GM12878 (cell line): ENCODE results near the gene C1orf35. TPM values are rescaled to one million over a fixed set of nuclear protein-coding genes. Genes with fewer than 3 reads are reported as not detected.

Experiments
- BCL11A ChIP-seq: IDR thresholded peaks from 2 replicates; pipeline ENCODE4 v1.6.1; 2011; ENCODE audit warnings: low read depth, low read length
- CBFB ChIP-seq: IDR thresholded peaks from 2 replicates; pipeline ENCODE4 v1.6.1; 2016; ENCODE audit warnings: antibody characterized with exemption, low read depth
- E2F4 ChIP-seq: IDR thresholded peaks from 2 replicates; pipeline ENCODE4 v1.6.1; 2012; ENCODE audit warnings: low read depth, low read length, improper control_type of control experiment
- E2F8 ChIP-seq: fragments of 450-650 bp; IDR thresholded peaks from 2 replicates; pipeline ENCODE4 v1.6.1; 2018; ENCODE audit warnings: mild to moderate bottlenecking, low read depth, moderate library complexity; ENCODE audit not compliant: partially characterized antibody
- IRF3 ChIP-seq: fragments of 450-650 bp; IDR thresholded peaks from 2 replicates; pipeline ENCODE4 v1.6.1; 2014; ENCODE audit warnings: mild to moderate bottlenecking
- KLF5 ChIP-seq: fragments of 450-650 bp; IDR thresholded peaks from 2 replicates; pipeline ENCODE4 v1.6.1; 2014; ENCODE audit warnings: mild to moderate bottlenecking; ENCODE audit not compliant: partially characterized antibody
- NR2F1 ChIP-seq: fragments of 450-650 bp; conservative IDR thresholded peaks from 2 replicates; pipeline ENCODE4 v1.6.1; 2017; ENCODE audit warnings: mild to moderate bottlenecking
- PAX8 ChIP-seq: fragments of 450-650 bp; IDR thresholded peaks from 2 replicates; pipeline ENCODE4 v1.6.1; 2017; ENCODE audit warnings: mild to moderate bottlenecking, moderate library complexity
- PBX3 ChIP-seq: IDR thresholded peaks from 2 replicates; pipeline ENCODE4 v1.6.1; 2011; ENCODE audit warnings: mild to moderate bottlenecking, low read depth, low read length, moderate library complexity; ENCODE audit not compliant: insufficient replicate concordance
- PML ChIP-seq: IDR thresholded peaks from 2 replicates; pipeline ENCODE4 v1.6.1; 2012; ENCODE audit warnings: low read length, inconsistent platforms
- SMAD5 ChIP-seq: IDR thresholded peaks from 2 replicates; pipeline ENCODE4 v1.6.1; 2016; ENCODE audit warnings: antibody characterized with exemption, low read depth
- SMC3 ChIP-seq: IDR thresholded peaks from 2 replicates; pipeline ENCODE4 v1.6.1; 2011; ENCODE audit warnings: low read length, improper control_type of control experiment, borderline replicate concordance
- ZBED1 ChIP-seq: IDR thresholded peaks from 2 replicates; pipeline ENCODE4 v1.6.1; 2016; ENCODE audit warnings: borderline replicate concordance
- ZBTB11 ChIP-seq: fragments of 450-650 bp; formaldehyde crosslinking; IDR thresholded peaks from 2 replicates; pipeline ENCODE4 v1.5.0; 2022; ENCODE audit warnings: mild to moderate bottlenecking, missing genetic modification characterization
- polyA plus RNA-seq, 11 experiments: library from polyadenylated mRNA; depleted of rRNA in 4 of 11; unstranded in 6 of 11; stranded (reverse) in 5 of 11; fragments of >200 nt; fragmentation: Nextera tagmentation in 4 of 11; fragmentation: Illumina TruSeq in 1 of 11; extraction: Ambion mirVana in 4 of 11; extraction: Trizol in 1 of 11; gene quantifications; 1 replicate in 1 of 11; 2 replicates in 10 of 11; pipeline versions ENCODE4 v1.2.1 to v1.2.3, GENCODE V29; 2011 to 2016; ENCODE audit warnings: inconsistent platforms in 2 of 11, missing spikeins in 2 of 11, low read depth in 1 of 11
- total RNA-seq, 4 experiments: library from RNA; depleted of rRNA in 3 of 4; stranded (reverse); fragments of >200 nt in 3 of 4; fragmentation: Illumina TruSeq in 1 of 4; extraction: Trizol in 1 of 4; gene quantifications; 2 replicates each; pipeline versions ENCODE4 v1.2.1 to v1.2.3, GENCODE V29; 2013 to 2021
- TF ChIP-seq, protein P1 (sequence below): IDR thresholded peaks from 2 replicates; pipeline ENCODE4 v1.6.1; 2011; ENCODE audit warnings: low read depth, low read length, improper control_type of control experiment, borderline replicate concordance
- TF ChIP-seq, protein P2 (sequence below), 3 experiments: IDR thresholded peaks in 2 of 3; conservative IDR thresholded peaks in 1 of 3; 2 replicates each; pipeline ENCODE4 v1.5.1; 2011; ENCODE audit warnings: low read depth in 3 of 3, low read length in 3 of 3, mild to moderate bottlenecking in 3 of 3, control low read depth in 2 of 3, moderate library complexity in 2 of 3, inconsistent platforms in 1 of 3, mixed read lengths in 1 of 3; ENCODE audit not compliant: control insufficient read depth in 2 of 3, insufficient read depth in 1 of 3; ENCODE audit errors: extremely low read depth in 1 of 3

C1orf35 gene
- total and polyA plus RNA-seq, 10 of the 15 experiments (the other 5 are each of a cell fraction or from before 2014, with no cell fraction given), result 2.5 to 27.0 (median 10.6) TPM

GRCh38 chr1:228139931-228140723 is 37.0 kb upstream of the C1orf35 start, which contains the start of gene GUK1 (continued):
- TF ChIP-seq, protein P1, sequence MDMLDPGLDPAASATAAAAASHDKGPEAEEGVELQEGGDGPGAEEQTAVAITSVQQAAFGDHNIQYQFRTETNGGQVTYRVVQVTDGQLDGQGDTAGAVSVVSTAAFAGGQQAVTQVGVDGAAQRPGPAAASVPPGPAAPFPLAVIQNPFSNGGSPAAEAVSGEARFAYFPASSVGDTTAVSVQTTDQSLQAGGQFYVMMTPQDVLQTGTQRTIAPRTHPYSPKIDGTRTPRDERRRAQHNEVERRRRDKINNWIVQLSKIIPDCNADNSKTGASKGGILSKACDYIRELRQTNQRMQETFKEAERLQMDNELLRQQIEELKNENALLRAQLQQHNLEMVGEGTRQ, result no peak
- 0 out of 2 replicates have a peak, but pooled peaks have one; percentile 53 for TF ChIP-seq E2F4
- no peak for TF ChIP-seq E2F8
- no peak for TF ChIP-seq KLF5
- no peak for TF ChIP-seq IRF3
- no peak; the same call in 1 of the 2 replicates for TF ChIP-seq PML
- TF ChIP-seq, protein P2, sequence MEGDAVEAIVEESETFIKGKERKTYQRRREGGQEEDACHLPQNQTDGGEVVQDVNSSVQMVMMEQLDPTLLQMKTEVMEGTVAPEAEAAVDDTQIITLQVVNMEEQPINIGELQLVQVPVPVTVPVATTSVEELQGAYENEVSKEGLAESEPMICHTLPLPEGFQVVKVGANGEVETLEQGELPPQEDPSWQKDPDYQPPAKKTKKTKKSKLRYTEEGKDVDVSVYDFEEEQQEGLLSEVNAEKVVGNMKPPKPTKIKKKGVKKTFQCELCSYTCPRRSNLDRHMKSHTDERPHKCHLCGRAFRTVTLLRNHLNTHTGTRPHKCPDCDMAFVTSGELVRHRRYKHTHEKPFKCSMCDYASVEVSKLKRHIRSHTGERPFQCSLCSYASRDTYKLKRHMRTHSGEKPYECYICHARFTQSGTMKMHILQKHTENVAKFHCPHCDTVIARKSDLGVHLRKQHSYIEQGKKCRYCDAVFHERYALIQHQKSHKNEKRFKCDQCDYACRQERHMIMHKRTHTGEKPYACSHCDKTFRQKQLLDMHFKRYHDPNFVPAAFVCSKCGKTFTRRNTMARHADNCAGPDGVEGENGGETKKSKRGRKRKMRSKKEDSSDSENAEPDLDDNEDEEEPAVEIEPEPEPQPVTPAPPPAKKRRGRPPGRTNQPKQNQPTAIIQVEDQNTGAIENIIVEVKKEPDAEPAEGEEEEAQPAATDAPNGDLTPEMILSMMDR (IDR thresholded peaks at IDR 0.05 in 2 of 3, conservative IDR thresholded peaks at IDR 0.05 in 1 of 3; ENCODE audit: control insufficient read depth in 2 of 3, extremely low read depth in 1 of 3, insufficient read depth in 1 of 3, low read depth in 3 of 3, low read length in 3 of 3), result peak in 1 of 3 experiments; percentile 23; a peak in 1 of 6 replicates
- peak; percentile 92 for TF ChIP-seq PBX3
- no peak for TF ChIP-seq PAX8
- TF ChIP-seq ZBTB11 (CRISPR knock-in tag), result no peak
- TF ChIP-seq BCL11A, result no peak
- peak; percentile 58; the same call in 1 of the 2 replicates for TF ChIP-seq NR2F1
- no peak for TF ChIP-seq SMC3
- no peak for TF ChIP-seq CBFB
- peak; percentile 99 for TF ChIP-seq ZBED1
- no peak for TF ChIP-seq SMAD5
